HG02981 (cell line): ENCODE measurements around the gene SSBP2.
"Not testable (repeated sequence)": the region's sequence is repeated elsewhere in the genome, so short reads cannot be mapped to it uniquely, and the experiment has no call there.

ENCODE experiments used
- ATAC-seq: cut with Tn5 transposase; IDR thresholded peaks from one replicate; pipeline ENCODE4 v1.9.1; 2021; ENCODE audit warnings: mild to moderate bottlenecking, moderate library complexity; ENCODE audit not compliant: unreplicated experiment

The SSBP2 gene

GRCh38 chr5:81740758-81741157 is 10.1 kb downstream of the SSBP2 start:
- ATAC-seq: no peak

DNA sequence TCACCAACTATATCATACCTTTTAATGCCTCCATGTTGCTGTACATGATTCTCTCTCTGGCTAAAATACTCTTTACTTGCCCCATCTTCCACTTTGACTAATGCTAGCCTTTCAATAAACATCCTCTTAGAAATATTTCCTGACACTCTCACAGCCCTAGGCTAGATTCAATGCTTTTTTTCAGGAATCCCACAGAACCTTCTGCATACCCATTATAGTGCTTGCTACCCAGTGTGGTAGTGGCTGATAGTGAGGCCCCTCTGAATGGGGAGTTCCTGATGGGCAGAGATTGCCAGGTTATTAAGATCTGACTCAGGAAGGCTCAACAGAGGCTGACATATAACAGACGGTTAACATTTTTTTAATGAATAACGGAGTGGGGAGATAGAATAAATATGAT is 11.6 kb downstream of the SSBP2 start:
- ATAC-seq: no peak

- no peak for ATAC-seq
Observed at GRCh38 chr5:81729276-81729675, 21.6 kb downstream of the SSBP2 start.

DNA sequence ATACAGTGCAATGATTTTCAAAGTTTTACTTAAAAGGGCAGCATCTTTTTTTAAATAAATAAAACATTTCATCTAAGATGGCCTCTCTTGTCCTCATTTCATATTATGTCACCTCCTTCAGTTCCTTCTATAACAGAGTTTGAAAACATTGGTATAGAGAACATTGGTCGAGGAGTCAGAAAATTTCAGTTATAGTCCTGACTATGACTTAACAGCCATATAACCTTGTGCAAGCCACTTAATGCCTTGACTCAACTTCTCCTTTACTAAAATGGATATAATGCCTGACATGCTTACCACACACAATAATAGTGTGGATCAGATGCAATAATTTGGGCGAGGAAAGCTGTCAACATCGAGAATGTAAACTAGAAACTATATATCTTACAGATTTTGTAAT is 22.6 kb downstream of the SSBP2 start:
- no peak for ATAC-seq

GRCh38 chr5:81726297-81726696 is 24.6 kb downstream of the SSBP2 start:
- ATAC-seq: no peak

DNA sequence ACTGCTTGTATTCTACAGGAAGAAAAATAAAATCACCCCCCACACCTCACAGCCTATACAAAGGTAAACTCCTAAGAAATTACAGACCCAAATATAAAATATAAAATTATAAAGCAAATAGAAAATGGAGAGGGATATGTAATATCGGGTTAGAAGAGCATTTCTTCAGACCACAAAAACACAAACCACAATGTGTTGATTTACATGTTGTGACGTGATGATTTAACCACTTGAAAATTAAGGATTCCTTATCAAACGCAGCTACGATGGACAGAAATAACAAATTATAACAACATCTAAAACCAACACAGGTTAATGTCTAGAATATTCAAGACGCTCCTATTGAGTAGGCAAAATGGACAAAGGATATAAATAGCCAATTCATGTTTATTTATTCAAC is 26.3 kb downstream of the SSBP2 start:
- ATAC-seq: no peak

- no peak for ATAC-seq
Observed at GRCh38 chr5:81724108-81724507, 26.8 kb downstream of the SSBP2 start.

DNA sequence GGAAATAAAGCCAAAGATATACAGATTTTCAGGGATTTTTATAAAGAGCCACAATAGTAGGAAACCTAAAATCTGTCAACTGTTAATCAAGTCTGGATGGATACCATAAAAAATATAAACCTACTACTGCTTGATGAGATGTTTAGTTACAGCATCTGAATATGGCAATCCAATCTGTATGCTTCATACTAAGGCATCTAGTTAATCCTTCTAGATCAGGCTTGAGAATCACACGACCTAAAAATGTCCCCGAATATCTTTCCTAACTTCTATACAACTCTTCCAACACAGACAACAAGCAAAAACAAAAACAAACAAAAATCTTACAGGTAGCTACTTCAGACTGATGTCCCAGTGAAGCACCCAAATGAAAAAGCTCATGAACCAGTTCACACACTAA is 29.8 kb downstream of the SSBP2 start:
- no peak for ATAC-seq

GRCh38 chr5:81719743-81720345 is 31.1 kb downstream of the SSBP2 start:
- no peak for ATAC-seq

- ATAC-seq: no peak
Observed at GRCh38 chr5:81718300-81718699, 32.6 kb downstream of the SSBP2 start.

GRCh38 chr5:81717860-81718259 is 33.0 kb downstream of the SSBP2 start:
- ATAC-seq: no peak

GRCh38 chr5:81717226-81717625 is 33.7 kb downstream of the SSBP2 start:
- ATAC-seq: no peak

DNA sequence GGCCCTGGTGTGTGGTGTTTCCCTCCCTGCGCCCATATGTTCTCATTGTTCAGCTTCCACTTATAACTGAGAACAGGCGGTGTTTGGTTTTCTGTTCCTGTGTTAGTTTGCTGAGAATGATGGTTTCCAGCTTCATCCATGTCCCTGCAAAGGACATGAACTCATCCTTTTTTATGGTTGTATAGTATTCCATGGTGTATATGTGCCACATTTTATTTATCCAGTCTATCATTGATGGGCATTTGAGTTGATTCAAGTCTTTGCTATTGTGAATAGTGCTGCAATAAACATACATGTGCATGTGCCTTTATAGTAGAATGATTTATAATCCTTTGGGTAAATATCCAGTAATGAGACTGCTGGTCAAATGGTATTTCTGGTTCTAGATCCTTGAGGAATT is 36.8 kb downstream of the SSBP2 start:
- ATAC-seq: not testable (repeated sequence)

DNA sequence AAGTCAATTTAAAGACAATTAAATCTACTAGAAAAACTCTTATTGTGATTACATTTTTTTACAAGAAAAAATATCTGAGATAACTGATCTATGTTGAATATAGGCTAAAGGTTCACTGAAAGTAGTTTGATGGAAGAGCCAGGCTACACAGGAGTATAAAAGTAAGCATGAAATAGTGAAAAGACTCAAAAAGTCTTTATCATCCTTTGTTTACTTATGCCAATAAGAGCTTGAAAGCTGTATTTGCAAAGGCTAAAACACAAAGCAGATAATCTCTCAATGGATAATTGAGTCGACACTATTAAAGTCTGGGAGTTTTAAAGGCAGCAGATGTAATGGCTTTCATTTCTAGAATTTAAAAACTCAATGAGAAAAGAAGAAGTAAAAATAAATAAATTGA is 42.0 kb downstream of the SSBP2 start:
- no peak for ATAC-seq

DNA sequence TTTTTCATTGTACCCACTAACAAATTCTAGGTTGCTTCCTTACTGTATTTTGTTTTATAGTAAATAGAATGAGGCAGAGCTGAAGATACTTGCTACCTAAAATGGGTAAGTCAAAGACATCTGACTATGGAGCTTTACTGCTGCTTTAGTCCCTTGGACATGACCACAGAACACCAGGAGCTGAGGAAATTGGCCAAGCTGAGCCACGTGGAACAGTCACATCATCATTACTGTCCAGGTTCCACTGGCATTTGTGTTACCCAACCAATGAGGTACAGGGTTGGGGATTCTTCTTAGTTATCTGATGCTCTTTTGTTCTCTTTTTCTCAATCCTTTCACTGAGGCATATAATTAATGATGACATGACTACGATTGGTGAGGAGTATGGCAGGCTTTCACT is 47.1 kb downstream of the SSBP2 start:
- no peak for ATAC-seq

DNA sequence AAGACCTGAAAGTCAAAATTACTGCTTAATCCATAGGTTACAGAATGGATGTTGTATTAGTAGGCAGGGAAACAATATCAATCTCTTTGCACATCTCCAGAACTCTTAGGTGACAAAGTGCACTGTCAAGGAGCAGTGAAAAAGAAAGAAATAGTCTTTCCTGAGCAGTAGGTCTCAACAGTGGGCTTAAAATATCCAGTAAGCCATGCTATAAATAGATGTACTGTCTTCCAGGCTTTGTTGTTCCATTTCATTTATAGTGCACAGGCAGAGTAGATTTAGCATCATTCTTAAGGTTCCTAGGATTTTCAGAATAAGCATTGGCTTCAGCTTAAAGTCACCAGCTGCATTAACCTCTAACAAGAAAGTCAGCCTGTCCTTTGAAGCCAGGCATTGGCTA is 50.7 kb downstream of the SSBP2 start:
- ATAC-seq: no peak

DNA sequence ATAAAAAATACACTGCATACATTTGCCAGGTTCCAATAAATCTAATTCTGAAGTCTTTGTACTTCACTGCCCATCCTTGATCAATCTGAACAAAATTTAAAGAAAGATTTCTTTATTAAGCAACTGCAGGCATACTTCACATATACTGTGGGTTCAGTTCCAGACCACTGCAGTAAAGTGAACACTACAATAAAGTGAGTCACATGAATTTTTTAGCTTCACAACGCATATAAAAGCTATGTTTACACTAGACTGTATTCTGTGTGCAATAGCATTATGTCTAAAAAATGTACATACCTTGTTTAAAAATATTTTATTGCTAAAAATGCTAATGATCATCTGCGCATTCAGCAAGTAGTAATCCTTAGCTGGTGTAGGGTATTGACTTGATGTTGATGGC is 52.1 kb downstream of the SSBP2 start:
- ATAC-seq: no peak

GRCh38 chr5:81696418-81697397 is 54.2 kb downstream of the SSBP2 start:
- no peak for ATAC-seq

- no peak for ATAC-seq
Observed at GRCh38 chr5:81694726-81695125, 56.2 kb downstream of the SSBP2 start.

GRCh38 chr5:81688215-81688614 is 62.7 kb downstream of the SSBP2 start:
- no peak for ATAC-seq

DNA sequence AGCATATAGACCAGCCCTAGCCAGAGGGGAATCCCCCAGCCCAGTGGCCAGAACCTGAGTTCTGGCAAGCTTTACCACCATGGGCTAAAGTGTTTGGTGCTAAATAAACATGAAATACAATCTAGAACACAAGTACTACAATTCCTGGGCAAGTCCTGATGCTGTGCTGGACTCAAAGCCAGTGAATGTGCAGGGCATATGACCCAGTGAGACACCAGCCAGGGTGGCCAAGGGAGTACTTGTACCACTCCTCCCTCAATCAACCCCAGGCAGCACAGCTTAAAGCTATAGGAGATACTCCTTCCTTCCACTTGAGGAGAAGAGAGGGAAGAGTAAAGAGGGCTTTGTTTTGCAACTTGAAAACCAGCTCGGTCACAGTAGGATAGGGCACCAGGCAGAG is 63.6 kb downstream of the SSBP2 start:
- no peak for ATAC-seq

GRCh38 chr5:81685471-81685870 is 65.4 kb downstream of the SSBP2 start:
- no peak for ATAC-seq
